Activated CD8-positive, alpha-beta memory T cell treated with anti-CD3 and anti-CD28 coated beads, Interleukin-2, amount 50 U/mL, for 48 hours (primary cell): Measurements from ENCODE around the gene PDXK.

Experiments used
- DNase-seq: peaks from one replicate; pipeline ENCODE4 v3.0.0-alpha.2; 2020

The PDXK gene

GRCh38 chr21:43808832-43809251 lies 89.9 kb downstream of the PDXK start:
- no peak for DNase-seq

GRCh38 chr21:43809346-43809799 lies 90.4 kb downstream of the PDXK start:
- DNase-seq, result no peak

DNA sequence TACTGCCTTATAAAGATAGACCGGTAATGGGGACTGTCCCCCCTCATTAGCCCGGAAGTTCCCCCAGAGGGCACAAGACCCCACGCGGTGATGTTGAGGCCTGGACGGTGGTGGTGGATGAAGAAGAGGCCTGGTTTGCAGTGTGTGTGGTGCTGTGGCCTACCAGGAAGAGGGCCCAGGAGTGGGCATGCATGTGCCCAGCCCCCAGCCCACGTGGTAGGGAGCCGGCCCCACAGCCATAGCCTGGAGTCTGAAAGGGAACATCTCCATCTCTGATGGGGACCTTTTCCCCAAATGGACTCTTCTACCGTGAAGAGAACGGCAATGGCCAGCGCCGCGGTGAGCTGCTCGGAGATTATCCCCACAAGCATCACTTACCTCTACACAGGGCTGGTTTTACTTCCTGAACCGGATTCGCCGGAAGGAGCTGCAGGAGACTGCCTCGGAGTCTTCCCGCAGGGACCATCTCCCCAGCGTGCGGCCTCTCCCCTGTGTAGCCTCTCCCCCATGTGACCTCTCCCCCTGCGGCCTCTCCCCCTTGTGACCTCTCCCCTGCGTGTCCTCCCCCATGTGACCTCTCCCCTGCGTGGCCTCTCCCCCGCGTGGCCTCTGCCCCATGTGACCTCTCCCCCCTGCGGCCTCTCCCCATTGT lies 91.0 kb downstream of the PDXK start:
- no peak for DNase-seq

DNA sequence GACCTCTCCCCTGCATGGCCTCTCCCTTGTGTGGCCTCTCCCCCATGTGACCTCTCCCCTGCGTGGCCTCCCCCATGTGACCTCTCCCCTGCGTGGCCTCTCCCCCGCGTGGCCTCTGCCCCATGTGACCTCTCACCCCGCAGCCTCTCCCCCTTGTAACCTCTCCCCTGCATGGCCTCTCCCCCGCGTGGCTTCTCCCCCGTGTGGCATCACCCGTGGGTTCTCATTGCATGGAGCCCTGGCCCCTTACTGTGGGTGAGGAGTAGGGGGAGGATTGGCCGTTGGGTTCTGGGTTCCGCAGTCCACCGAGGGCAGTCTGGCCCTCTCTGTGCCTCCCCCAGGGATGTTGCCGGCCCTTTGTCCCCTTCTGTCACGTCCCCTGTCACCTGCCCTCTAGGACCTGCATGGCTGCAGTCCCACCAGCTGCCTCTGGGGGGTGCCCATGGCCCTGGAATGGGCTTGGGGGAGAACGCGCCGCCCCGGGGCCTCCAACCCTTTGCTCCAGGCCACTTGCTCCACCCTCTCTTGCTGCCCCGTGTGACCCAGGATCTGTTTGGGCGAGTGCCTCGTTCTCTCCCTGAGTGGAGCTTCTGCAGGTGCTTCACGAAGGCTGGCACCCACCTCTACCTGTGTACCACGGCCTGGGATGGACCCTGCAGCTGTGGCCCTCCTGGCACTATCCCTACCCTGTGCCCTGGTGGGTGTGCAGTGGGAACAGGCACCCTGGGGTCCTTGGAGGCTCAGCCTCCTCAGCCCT lies 91.8 kb downstream of the PDXK start:
- DNase-seq, result peak; percentile 99

DNA sequence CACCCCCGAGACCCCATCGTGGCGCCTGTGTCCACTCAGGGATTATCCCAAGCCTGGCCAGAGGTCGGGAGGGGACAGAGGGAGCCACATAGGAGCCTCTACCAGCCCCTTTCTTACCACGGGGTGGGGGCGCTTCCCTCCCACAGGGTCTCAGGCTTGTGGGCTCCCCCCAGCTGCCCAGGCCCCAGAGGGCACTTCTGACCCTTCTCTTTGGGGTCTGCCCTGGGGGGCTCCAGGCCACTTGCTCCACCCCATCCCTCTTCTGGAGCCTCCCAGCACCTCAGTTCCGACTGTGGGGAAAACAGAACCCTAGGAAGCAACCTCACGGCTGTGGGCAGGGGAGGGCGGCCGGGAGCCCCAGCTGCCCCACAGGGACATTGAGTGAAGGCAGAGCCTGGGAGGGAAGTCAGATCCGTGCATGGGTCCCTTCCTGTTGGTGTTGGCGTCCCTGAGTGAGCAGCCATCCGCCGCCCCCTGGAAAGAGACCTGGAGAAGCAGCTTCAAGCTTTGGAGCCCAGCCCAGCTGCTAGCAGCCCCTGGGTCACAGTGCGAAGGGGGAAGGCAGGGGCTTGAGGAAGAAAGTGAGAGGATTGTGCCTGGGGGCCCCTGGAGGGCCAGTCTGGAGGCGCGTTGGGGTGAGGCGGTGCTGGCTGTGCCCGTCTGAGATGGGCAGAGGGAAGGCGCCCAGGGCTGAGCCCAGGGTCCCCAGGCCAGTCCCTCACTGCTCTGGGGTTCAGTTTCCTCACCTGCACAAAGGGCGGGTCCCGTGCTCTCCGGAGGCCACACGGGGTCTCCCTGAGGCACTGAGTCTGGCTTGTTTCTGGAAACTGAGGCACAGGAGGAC lies 92.6 kb downstream of the PDXK start:
- no peak for DNase-seq
